Nucleus accumbens (tissue), 56 donors: Measurements from ENCODE around the gene ZKSCAN1.
"Not testable (repeated sequence)": the region's sequence is repeated elsewhere in the genome, so short reads cannot be mapped to it uniquely, and the experiment has no call there.

Experiments used
- DNase-seq, 56 donors: peaks; one replicate each; lab custom pipeline; 2025; lab: John Stamatoyannopoulos, UW

Gene ZKSCAN1

GRCh38 chr7:100015232-100016214 lies at the start of gene ZKSCAN1:
Gene ZKSCAN1, plus strand, starts transcription at chr7:100015596. Its CDS starts 7,911 bp downstream, at chr7:100023507.
- DNase-seq = peak; percentile 13 to 94 (median 83)

- no peak for DNase-seq
Observed at GRCh38 chr7:99969298-99969697, 46.1 kb upstream of the ZKSCAN1 start.

GRCh38 chr7:99969813-99970212 lies 45.6 kb upstream of the ZKSCAN1 start:
- not testable (repeated sequence) for DNase-seq

GRCh38 chr7:99971242-99971641 lies 44.2 kb upstream of the ZKSCAN1 start:
- DNase-seq = no peak

- not testable (repeated sequence) for DNase-seq
Observed at GRCh38 chr7:99973817-99974216, 41.6 kb upstream of the ZKSCAN1 start.

GRCh38 chr7:99974681-99975080 lies 40.7 kb upstream of the ZKSCAN1 start:
- DNase-seq = no peak

- DNase-seq = peak in 16 of 56 donors; percentile 2 to 61 (median 34)
Observed at GRCh38 chr7:99975782-99976521, 39.4 kb upstream of the ZKSCAN1 start, which contains the start of gene AZGP1. Gene AZGP1, minus strand, starts transcription at chr7:99976031. Its CDS starts 11 bp downstream, at chr7:99976020.

- no peak for DNase-seq
Observed at GRCh38 chr7:99976626-99977025, 38.8 kb upstream of the ZKSCAN1 start.

GRCh38 chr7:99979814-99980225 lies 35.6 kb upstream of the ZKSCAN1 start:
- peak in 44 of 56 donors; percentile 5 to 84 (median 34) for DNase-seq

- not testable (repeated sequence) for DNase-seq
Observed at GRCh38 chr7:99980448-99980872, 34.9 kb upstream of the ZKSCAN1 start.

GRCh38 chr7:99981066-99981465 lies 34.3 kb upstream of the ZKSCAN1 start:
- not testable (repeated sequence) for DNase-seq

- DNase-seq = no peak
Observed at GRCh38 chr7:99984593-99984992, 30.8 kb upstream of the ZKSCAN1 start.

GRCh38 chr7:99987306-99987705 lies 28.1 kb upstream of the ZKSCAN1 start:
- not testable (repeated sequence) for DNase-seq

- no peak for DNase-seq
Observed at GRCh38 chr7:99987846-99988245, 27.6 kb upstream of the ZKSCAN1 start.

GRCh38 chr7:99990460-99990852 lies 24.9 kb upstream of the ZKSCAN1 start:
- DNase-seq = peak in 8 of 56 donors; percentile 2 to 57 (median 38)

GRCh38 chr7:99991543-99991942 lies 23.9 kb upstream of the ZKSCAN1 start:
- not testable (repeated sequence) for DNase-seq

- no peak for DNase-seq
Observed at GRCh38 chr7:99992330-99993038, 22.9 kb upstream of the ZKSCAN1 start.

- DNase-seq = no peak
Observed at GRCh38 chr7:99994819-99995218, 20.6 kb upstream of the ZKSCAN1 start.

- no peak for DNase-seq
Observed at GRCh38 chr7:99996755-99997544, 18.4 kb upstream of the ZKSCAN1 start.
